OCI-M2 (cell line): Measurements from ENCODE around the gene HMX1.

ENCODE experiments used
- DNase-seq: peaks from one replicate; lab custom pipeline; 2025; ENCODE audit not compliant: unreplicated experiment; lab: John Stamatoyannopoulos, UW

The HMX1 gene

DNA sequence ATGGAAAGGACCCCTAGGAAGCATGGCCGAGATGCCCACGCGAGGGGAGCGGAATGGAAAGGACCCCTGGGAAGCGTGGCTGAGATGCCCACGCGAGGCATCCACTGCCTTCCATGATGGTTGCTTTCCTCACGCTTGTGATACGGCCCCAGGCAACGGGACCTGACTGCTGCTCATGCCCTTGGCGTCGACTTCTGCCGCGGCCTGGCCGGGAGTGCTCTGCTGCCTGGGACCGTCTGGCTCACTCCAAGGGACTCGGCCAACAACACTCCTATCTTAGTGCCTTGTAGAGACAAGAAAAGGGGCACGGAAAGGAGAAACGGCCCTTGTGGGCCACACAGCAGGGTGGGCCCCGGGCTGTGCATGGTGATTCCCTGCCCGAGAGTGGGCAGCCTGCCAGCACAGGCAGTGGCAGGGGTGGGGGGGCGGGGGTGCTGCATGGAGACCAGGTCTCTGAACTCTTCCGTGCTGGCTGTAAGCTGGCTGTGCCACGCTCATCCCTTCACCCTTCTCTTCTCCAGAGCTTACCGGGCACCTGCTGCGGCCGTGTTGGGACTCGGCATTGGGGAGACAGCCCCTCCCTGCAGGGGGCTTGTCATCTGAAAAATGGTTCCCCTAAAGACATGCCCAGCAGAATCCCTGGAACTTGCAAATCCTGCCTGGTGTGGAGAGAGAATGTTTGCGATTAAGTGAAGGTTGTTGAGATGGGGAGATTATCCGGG, 38.6 kb upstream of the HMX1 start:
- DNase-seq, result no peak

DNA sequence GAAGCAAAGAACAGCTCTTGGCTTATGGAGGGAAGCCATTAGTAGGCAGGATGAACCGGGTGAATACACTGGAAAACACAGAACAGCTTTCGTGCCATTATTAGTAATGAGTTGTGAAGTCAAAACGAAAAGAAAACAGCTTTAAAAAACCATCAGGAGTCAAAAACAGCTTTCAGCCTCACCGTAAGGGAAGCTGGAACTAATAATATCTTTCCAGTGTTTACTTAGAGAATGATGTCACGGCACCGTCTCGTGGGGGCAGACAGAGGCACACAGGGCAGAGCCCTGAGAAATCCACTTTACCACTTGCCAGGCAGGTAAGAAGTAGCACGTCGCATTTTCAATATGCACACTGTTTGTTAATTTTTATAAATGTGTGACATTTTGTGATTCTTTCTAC, 37.9 kb upstream of the HMX1 start:
- no peak for DNase-seq

DNA sequence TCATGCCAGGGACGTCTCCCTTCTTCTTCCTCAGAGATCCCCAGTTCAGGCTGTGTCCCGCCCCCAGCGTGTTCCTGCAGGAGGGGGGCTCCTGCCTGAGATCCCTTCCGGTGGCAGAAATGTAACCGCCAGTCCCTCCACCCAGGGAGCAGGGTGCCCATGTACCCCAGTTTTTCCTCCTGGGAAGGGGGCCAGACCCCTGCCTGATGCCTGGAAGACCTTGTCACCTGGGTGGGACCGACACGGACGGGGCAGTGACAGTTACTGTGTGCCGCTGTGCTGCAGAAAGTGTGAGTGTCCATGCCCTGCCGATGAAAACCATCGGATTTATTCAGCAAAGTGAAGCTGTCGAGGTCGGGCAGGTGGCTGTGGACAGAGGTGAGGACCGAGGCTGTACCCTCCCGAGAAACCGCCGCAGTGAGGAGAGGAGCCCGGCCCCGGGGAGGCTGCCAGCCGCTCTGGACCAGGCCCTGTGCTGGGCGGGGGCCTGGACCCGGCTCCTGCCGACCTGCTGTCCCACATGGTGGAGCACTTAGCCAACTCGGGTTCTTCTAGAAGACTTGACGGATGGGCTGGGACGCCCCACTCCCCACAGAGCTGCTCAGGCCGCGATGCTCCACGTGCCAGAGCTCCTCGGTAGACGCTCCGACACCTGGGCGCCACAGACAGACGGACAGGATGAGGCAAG, 36.7 kb upstream of the HMX1 start:
- DNase-seq, result no peak

DNA sequence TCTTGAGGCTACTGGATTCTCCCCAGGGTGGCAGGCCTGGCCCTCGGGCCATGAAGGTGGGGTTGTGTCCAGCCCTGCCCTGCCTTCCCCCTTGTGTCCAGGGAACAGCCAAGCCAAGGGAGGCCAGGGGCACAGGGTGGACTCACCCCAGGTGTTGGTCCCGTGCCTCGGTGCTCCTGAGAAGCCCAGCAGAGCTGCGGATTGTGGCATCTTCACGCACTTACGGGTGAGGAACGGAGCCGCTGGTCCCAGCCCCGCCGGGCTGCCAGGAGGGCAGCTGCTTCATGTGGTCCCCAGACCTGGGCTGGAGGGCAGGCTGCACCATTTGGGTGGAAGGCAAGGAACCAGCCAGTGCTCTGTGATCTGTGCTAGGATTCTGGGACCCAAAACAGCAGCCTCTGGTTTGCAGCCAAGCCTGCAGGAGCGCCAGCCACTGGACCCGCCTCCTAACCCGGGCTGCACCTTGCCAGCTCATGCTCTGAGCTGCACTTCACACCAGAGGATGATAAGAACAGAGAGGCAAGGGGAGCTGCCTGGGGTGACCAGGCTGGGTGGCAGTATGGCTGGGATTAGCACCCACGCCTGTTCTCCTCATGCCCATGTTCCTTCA, 36.1 kb upstream of the HMX1 start:
- DNase-seq, result no peak

DNA sequence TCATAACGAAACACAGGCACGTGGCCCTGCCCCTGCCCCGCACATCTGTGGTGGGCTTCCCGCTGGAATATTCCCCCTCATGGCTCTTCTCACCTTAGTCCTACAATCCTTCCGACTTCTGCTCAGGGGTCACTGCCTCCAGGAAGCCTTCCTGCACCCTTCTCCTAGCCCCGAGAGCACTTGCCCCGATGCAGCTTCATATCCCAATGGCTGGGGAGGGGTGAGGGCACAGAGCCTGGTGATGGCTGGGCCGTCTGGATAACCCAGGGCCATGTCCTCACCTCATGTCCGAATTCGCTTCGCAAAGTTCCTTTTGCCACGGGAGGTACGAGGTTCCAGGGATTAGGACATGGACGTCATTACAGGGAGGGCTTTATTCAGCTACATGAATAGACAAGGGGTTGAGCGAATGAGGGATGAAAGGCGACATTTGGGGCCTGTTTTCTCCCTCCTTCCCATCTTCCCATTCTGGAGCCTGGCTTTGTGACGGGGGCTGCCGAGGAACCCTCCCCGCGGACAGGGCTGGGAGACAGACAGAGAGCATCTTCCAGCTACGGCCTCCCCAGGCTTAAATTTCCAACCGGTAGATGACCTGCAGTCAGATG, 35.5 kb upstream of the HMX1 start:
- DNase-seq, result no peak

DNA sequence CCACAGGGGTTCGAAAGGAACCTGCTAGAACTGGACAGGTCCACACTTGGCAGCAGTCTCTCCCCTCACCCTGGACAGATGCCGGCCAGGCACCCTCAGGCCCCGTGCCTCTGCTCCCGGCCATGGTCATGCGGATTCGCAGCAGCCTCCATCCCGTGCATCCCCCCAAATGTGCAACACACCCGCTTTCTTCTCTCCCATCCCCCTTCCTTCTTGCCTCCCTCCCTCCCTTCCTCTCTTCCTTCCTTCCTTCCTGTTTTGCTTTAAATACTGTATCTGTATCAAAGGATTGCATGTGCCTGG, 35.0 kb upstream of the HMX1 start:
- DNase-seq, result no peak

DNA sequence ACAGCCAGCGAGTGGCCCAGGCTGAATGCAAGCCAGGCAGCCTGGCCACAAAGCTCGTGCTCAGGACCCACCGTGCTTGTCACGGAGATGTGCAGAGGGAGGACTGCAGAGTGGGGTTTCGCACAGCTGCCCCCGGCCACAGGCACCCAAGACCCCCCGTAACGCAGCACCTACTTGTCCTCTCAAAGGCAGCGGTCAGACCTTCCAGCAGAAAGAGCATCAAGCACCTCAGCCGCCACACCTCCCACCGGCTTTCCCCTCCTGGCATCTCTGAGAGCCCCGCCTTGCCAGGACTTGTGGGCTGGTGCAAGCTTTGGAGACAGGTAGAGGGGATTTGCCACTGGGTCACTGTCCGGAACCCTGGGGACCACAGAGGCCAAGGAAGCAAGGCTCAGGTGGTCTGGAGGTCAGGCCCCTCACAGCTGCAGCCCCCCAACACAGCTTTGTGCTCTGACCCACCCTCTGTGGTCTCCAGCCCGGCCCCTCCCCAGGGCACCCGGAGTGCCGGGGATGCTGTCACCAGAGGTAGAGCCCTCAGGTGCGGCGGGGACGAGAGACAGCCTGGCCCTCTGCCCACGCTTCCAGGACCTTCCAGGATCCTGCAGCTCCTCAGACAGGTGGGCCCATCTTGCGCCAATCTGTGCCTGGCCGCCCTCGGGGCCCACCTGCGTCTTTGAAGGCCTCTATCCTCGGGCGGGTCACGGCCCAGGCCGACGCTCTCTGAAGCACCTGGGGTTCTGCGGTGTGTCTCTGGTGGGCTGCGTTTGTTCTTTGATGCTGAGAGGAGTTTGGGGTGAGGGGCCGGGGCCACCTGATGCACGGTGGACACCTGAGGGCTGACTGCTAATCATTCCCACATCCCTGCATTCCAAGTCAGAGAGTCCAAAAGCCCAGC, 34.4 kb upstream of the HMX1 start:
- no peak for DNase-seq

DNA sequence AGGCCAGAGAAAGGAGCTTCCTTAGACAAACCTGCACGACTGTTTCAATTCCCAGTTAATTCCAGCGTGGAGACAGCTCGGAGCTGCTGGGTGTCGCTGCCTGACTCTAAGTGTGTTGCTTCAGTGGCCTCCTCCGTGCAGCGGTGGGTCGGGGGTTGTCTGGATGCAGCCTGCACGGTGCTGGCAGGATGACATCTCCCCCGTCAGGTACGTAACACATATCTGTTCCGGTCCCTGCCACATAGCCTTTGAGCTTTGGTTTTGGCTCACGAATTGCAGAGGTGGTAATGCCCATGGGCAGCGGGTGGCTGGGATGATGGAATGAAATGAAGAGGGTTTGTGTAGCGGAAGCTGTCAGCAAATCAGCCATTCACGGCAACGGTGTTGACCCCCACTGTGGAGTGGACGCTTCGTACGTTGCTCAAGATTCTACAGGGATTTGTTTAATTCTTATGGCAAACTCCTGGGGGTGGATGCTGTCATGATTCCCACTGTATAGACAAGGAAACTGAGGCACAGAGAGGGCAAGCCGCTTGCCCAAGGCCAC, 33.7 kb upstream of the HMX1 start:
- DNase-seq, result no peak

DNA sequence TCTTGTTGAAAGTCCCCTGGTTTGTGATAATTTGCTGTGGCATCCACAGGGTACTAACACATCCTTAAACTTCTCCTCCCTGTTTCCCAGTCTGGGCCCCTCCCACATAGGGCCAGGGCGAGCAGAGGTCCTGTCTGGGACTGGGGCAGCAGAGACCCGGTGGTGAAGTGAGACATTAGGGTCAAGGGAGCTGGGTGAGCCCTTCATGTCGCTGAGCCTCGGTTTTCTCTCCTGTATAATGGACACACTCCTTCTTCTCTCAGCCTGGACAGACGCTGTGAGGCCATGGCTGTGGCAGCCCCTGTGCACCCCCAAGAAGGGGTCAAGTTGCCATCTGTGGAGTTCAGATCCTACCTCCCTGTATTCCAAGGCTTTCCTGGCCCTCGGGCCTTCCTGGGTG, 33.0 kb upstream of the HMX1 start:
- DNase-seq, result no peak

DNA sequence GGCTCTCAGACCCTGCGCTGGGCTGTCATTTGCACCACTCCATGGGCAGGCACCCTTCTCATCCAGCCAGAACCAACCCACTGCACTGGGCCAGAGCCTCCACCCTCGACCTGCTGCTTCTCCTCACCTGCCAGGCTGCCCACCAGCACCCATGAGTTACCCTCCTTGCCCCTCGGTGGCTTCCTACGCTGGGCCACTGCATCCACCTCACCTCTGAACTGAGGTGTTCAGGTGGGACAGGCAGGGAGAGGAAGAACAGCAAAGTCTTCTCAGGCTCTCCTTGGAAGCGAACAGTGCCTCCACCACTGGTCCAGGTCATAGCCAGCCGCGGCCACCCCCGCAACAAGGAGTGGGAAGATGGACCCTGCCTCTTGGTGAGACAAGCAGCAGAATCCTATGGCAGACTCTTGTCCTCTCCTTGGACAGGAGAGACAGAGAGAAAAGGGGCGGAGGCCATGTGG, 32.4 kb upstream of the HMX1 start:
- DNase-seq, result no peak

DNA sequence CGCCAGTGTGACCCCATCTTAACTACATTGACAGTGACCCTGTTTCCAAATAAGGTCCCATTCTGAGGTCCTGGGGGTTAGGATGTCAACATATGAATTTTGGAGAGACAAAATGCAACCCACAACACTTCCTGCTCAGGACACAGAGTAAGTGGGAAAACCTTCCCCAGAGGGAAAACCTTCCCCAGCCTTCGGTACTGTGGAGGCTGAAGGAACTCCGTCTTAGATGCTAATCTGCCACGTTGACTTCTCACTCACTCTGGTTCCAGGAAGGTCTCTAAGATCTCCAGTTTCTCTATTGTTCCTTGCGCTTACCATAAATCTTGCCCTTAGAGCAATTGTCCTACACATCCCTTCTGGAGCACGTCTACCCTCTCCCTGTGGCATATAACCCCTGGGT, 29.7 kb upstream of the HMX1 start:
- no peak for DNase-seq

DNA sequence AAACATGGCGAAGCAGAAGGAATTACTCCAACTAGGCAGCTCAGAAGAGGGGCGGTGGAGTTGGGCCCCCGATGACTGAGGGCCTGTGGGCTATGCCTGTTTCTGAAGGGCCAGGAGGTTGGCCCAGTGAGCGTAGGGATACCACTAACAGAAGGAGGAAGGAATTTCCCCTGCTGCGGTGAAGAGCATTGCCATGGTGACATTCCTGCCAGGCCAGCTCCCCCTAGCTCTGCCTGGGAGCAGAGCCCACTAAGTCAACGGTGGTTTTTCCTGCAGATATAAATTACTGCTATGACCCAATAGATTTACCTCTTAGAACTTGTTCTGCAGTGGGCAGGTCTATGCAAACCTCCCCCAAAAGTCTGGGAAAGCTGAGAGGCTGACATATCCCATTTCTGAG, 28.9 kb upstream of the HMX1 start:
- DNase-seq, result no peak

DNA sequence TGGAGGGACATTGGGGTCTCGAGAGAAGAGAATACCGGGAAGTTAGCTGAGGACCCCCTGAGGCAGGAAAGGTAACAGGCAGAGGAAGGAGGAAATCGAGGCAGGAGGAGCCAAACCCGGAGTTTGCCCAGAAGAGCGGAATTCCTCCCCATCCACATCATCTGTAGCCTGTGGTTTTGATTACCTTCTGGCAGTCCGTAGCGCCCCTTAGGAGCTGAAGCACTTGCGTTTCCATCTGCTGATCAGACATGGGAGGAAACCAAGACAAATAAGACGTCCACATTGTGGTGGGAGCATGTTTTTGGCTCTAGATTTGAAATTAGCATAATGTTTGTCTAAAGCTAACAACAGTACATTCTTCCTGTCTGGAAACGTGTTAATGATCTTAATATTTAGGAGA, 26.8 kb upstream of the HMX1 start:
- no peak for DNase-seq

DNA sequence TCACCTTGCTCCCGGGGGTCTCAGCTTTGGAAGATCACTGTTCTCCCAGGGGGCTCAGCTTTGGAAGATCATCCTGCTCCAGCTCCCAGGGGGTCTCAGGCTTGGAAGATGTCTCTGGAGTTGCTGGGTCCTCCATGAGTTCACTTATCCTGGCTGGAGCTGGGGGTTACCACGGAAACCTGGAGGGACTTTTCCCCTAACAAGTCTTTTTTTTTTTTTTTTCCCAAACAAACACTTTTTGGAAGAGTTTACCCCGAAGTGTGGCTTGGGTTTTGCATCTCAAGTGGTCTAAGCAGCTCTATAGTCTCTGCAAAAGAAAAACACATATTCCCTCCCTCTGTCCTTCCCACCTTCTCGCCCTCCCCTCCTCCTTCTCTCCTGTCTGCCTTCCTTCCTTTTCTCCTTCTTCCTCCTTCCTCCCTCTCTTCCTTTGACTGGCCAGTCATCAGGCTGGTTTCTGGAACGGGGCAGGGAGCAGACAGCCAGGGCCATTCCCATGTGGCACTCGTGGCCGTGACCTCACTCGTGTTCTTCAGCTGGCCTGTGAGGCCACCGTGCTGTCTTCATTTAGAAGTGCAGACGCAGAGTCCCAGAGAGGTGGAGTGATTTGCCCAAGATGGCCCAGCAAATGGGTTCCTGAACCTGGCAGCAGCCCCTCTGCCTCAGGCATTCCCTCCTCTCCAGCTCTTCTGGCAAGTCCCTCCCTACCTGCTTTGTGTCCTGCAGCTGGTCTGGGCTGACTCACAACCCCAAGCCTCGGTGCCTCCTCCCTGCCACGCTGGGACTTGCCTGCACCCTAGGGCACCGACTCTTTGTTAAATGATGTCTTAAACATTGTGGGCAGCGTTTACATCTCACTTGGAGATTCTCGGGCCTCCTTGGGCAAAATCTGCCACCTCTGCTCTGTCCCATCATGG, 25.9 kb upstream of the HMX1 start:
- no peak for DNase-seq

DNA sequence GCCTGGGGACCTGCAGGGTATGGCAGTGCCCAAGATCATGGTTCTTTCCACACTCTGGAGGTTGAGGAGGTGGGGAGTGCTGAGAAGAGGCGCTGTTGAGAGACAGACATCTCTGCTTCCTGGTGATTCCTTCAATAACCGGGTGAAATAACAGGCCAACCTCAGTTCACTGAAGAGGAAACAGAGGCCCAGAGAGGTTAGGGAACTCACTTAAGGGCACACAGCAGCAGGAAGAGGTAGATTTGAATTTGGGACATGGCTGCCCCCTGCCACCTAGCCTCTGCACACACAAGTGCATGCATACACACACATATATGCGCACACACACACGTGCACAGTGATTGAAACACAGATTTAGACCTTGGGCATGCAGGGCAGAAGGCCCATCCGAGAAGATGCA, 24.9 kb upstream of the HMX1 start:
- DNase-seq, result no peak

DNA sequence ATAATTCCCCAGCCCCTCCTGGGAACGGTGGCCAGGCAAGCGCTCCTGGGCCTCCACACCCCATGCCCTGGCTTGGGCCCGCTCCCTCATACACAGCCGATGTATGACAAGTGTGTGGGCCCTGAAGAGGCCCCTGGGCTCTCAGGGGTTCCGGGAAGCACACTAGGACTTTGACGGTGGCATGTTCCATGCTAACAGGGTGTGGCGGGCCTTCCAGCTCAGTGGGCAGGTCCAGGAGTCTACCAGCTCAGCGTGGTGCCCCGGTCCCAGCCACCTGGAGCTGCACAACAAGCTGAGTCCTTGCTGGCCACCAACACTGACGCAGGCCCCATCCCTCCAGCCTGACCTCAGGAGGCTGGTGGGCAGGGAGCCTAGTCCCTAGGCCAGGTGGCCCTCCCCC, 24.4 kb upstream of the HMX1 start:
- no peak for DNase-seq

DNA sequence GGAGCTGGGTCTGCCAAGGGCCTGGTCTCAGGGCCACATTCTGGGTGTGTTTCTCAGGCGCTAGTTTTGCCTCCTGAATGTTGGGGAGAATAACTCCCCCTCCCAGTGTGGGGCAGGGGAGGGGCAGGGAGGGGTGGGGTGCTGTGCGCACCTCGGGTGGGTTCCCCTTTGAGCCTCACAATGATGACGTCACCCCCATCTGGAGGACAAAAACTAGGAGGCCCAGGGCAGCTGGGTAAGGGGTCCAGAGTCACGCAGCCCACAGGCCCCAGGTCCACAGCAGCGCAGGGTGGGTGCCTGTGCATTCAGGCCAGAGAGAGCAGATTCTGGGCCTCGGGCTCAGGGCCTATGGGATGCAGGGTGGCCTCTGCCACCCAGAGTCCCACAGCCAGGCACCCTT, 23.7 kb upstream of the HMX1 start:
- DNase-seq, result no peak

DNA sequence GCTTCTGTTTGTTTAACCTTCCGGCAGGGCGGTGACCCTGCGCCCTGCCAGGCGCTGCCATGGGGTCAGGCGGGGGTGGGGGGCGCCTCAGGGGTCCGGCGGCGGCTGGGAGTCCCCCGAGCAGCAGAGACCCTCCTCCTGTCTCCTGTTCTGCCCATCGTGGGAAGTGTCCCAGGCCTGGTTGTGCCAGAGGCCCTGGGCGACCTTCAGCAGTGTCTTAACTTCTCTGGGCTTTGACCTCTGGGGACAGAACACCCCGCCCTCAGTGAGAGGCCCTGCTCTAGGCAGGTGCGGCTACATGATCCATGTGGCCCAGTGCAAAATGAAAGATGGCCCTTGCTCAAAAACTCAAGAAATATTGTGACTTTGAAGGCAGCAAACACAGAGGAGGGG, 22.8 kb upstream of the HMX1 start:
- DNase-seq, result no peak

DNA sequence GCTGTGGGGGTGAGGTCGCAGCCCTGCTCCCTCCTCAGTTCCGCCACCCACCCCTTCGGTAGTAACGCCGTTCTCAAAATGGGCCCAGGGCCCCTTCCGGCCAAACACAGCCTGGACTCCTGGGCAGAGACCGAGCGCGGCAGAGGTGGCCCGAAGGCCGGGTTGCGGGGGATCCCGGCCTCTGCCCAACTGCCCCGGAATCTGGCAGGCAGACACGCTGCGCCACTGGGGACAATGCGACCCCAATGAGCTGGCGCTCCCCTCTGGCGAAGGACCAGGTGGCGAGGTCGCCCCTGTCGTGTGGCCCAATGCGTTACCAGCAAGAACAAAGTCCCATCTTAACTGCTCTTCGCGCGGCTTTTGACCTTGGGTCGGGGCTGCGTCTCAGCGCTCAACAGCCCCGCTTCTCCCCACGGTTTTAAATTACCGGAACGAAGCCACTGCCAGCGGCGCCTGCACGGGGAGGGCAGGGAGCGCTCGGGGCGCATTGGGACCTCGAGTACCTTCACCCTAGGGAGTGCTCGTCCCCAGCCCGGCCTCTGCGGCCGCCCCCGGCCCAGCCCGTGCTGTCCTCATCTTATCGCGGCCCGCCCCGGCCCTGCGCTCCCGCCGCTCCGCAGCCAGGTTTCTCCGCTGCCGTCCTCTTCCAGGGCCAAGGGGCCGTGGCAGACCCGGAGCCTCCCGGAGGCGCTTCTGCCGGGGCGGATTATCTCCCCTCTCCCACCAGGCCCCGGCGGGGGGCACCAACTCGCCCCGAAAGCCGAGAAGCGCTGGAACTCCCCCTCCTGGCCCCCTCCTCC, 22.2 kb upstream of the HMX1 start:
- DNase-seq, result no peak
